DND-41 (cell line): ENCODE results near the gene SGCD.

ENCODE experiments used
- ATAC-seq: fragments of 200-7000 bp; cut with Tn5 transposase; 3 replicates; pipeline ENCODE4 v1.9.1; 2021; ENCODE audit warnings: low read depth; ENCODE audit not compliant: insufficient read depth
- DNase-seq: peaks from one replicate; pipeline ENCODE4 v3.0.0-alpha.2; 2020
- H2AFZ ChIP-seq: 2 replicates; pipeline ENCODE4 v1.6.0; 2012; ENCODE audit warnings: low read depth, low read length
- H3K27ac ChIP-seq: 2 replicates; pipeline ENCODE4 v1.5.1; 2012; ENCODE audit warnings: low read length, inconsistent platforms
- H3K27me3 ChIP-seq: fragments of 200-600 bp; sonication (generic); 2 replicates; pipeline ENCODE4 v1.6.0; 2012; ENCODE audit warnings: low read length, mild to moderate bottlenecking, inconsistent platforms; ENCODE audit not compliant: insufficient read depth, poor library complexity
- H3K36me3 ChIP-seq: 2 replicates; pipeline ENCODE4 v1.5.1; 2012; ENCODE audit warnings: low read length, inconsistent platforms; ENCODE audit not compliant: insufficient read depth
- H3K4me1 ChIP-seq: 2 replicates; pipeline ENCODE4 v1.5.1; 2012; ENCODE audit warnings: mild to moderate bottlenecking, low read length; ENCODE audit not compliant: insufficient read depth
- H3K4me2 ChIP-seq: 2 replicates; pipeline ENCODE4 v1.6.0; 2012; ENCODE audit warnings: mild to moderate bottlenecking, moderate library complexity, low read length, inconsistent platforms; ENCODE audit not compliant: insufficient read depth
- H3K4me3 ChIP-seq, 2 experiments: fragments of 200-600 bp in 1 of 2; shearing (Covaris generic) in 1 of 2; 2 replicates each; pipeline ENCODE4 v1.5.1; 2012 to 2016; ENCODE audit warnings: inconsistent platforms in 2 of 2, low read length in 2 of 2, mild to moderate bottlenecking in 2 of 2, low read depth in 1 of 2, moderate library complexity in 1 of 2
- H3K79me2 ChIP-seq: 2 replicates; pipeline ENCODE4 v1.6.0; 2012; ENCODE audit warnings: low read length, inconsistent platforms; ENCODE audit not compliant: insufficient read depth
- H3K9ac ChIP-seq: 2 replicates; pipeline ENCODE4 v1.6.0; 2012; ENCODE audit warnings: low read depth, mild to moderate bottlenecking, inconsistent platforms, low read length, moderate library complexity
- H3K9me3 ChIP-seq: 2 replicates; pipeline ENCODE4 v1.5.1; 2012; ENCODE audit warnings: low read length, moderate library complexity, mild to moderate bottlenecking, inconsistent platforms; ENCODE audit not compliant: insufficient read depth, severe bottlenecking
- H4K20me1 ChIP-seq: 2 replicates; pipeline ENCODE4 v1.6.0; 2012; ENCODE audit warnings: low read length; ENCODE audit not compliant: insufficient read depth
- CTCF ChIP-seq: IDR thresholded peaks from 2 replicates; pipeline ENCODE4 v1.5.1; 2012; ENCODE audit warnings: borderline replicate concordance, low read length, moderate library complexity, mild to moderate bottlenecking; ENCODE audit not compliant: poor library complexity, severe bottlenecking; ENCODE audit errors: extremely low read depth
- EZH2 ChIP-seq: IDR thresholded peaks from 3 replicates; pipeline ENCODE4 v1.6.1; 2012; ENCODE audit warnings: borderline replicate concordance, low read depth, mild to moderate bottlenecking, moderate library complexity, low read length, inconsistent platforms; ENCODE audit not compliant: severe bottlenecking

The SGCD gene

GRCh38 chr5:156359476-156359875 is 32.5 kb downstream of the SGCD start:
- no peaks in the 10 kb centered on the region for H4K20me1 ChIP-seq
- no peak for ATAC-seq
- H3K4me2 ChIP-seq, result no peak overlapping the region
- no peaks in the 10 kb centered on the region for H3K79me2 ChIP-seq
- H3K4me1 ChIP-seq, result no peaks in the 10 kb centered on the region
- no peak for DNase-seq
- no peak for TF ChIP-seq EZH2
- TF ChIP-seq CTCF, result no peak
- no peak overlapping the region for H2AFZ ChIP-seq
- no peaks in the 10 kb centered on the region for H3K9me3 ChIP-seq
- H3K27ac ChIP-seq, result no peak overlapping the region
- peaks cover 4% of the 10 kb centered on the region for H3K27me3 ChIP-seq
- no peaks in the 10 kb centered on the region for H3K36me3 ChIP-seq
- no peak overlapping the region for H3K9ac ChIP-seq
- H3K4me3 ChIP-seq, result no peak overlapping the region

- no peak overlapping the region for H3K27ac ChIP-seq
- peaks cover 6% of the 10 kb centered on the region for H3K27me3 ChIP-seq
- no peaks in the 10 kb centered on the region for H3K36me3 ChIP-seq
- H3K4me1 ChIP-seq, result no peaks in the 10 kb centered on the region
- no peaks in the 10 kb centered on the region for H4K20me1 ChIP-seq
- no peak overlapping the region for H3K4me2 ChIP-seq
- TF ChIP-seq CTCF, result no peak
- no peak for TF ChIP-seq EZH2
- no peak overlapping the region for H3K4me3 ChIP-seq
- H3K9ac ChIP-seq, result no peak overlapping the region
- no peaks in the 10 kb centered on the region for H3K79me2 ChIP-seq
- no peak for DNase-seq
- H2AFZ ChIP-seq, result no peak overlapping the region
- no peak for ATAC-seq
- H3K9me3 ChIP-seq, result no peaks in the 10 kb centered on the region
Measured at GRCh38 chr5:156361436-156362109, 34.6 kb downstream of the SGCD start.

- H3K4me1 ChIP-seq, result no peaks in the 10 kb centered on the region
- no peak overlapping the region for H3K4me3 ChIP-seq
- no peaks in the 10 kb centered on the region for H3K9me3 ChIP-seq
- H3K36me3 ChIP-seq, result no peaks in the 10 kb centered on the region
- no peak overlapping the region for H3K9ac ChIP-seq
- no peak overlapping the region for H3K4me2 ChIP-seq
- DNase-seq, result no peak
- no peaks in the 10 kb centered on the region for H4K20me1 ChIP-seq
- H3K27me3 ChIP-seq, result peaks cover 9% of the 10 kb centered on the region
- no peak overlapping the region for H2AFZ ChIP-seq
- TF ChIP-seq CTCF (no peak), EZH2 (no peak)
- H3K79me2 ChIP-seq, result no peaks in the 10 kb centered on the region
- no peak for ATAC-seq
- H3K27ac ChIP-seq, result no peak overlapping the region
Measured at GRCh38 chr5:156363861-156364260, 36.9 kb downstream of the SGCD start.

- Histone ChIP-seq H3K36me3 (no peaks in the 10 kb centered on the region), H3K79me2 (no peaks in the 10 kb centered on the region), H3K4me3 (no peak overlapping the region), H3K9me3 (no peaks in the 10 kb centered on the region), H3K4me1 (no peaks in the 10 kb centered on the region), H4K20me1 (no peaks in the 10 kb centered on the region), H2AFZ (no peak overlapping the region), H3K27me3 (peaks cover 6% of the 10 kb centered on the region), H3K9ac (no peak overlapping the region), H3K4me2 (no peak overlapping the region), H3K27ac (no peak overlapping the region)
- TF ChIP-seq CTCF, result no peak
- no peak for TF ChIP-seq EZH2
- no peak for DNase-seq
- ATAC-seq, result no peak
Measured at GRCh38 chr5:156366521-156366920, 39.6 kb downstream of the SGCD start.
